Measurements from ENCODE around the gene L3MBTL1. TPM values are rescaled to one million over a fixed set of nuclear protein-coding genes. Genes with fewer than 3 reads are reported as not detected.

The L3MBTL1 gene
- total RNA-seq = 10 to 100 TPM; 38.4 to 57.6 TPM
- polyA plus RNA-seq (2013, experiment 1 of 2) = 14.3 TPM
- 12.5 TPM for polyA plus RNA-seq (2013, experiment 2 of 2)
- long read RNA-seq, experiment 1, partial matches to known transcripts = 1 of 1 reads
- long read RNA-seq, experiment 1, other reads (novel, unspliced or antisense) = 0 of 1 reads
- long read RNA-seq, experiment 2, partial matches to known transcripts = 20 of 64 reads
- long read RNA-seq, experiment 2, other reads (novel, unspliced or antisense) = 41 of 64 reads
- long read RNA-seq, experiment 3, partial matches to known transcripts = 7 of 38 reads
- long read RNA-seq, experiment 3, other reads (novel, unspliced or antisense) = 27 of 38 reads
- long read RNA-seq, experiment 4, partial matches to known transcripts = 3 of 7 reads
- long read RNA-seq, experiment 4, other reads (novel, unspliced or antisense) = 4 of 7 reads

DNA sequence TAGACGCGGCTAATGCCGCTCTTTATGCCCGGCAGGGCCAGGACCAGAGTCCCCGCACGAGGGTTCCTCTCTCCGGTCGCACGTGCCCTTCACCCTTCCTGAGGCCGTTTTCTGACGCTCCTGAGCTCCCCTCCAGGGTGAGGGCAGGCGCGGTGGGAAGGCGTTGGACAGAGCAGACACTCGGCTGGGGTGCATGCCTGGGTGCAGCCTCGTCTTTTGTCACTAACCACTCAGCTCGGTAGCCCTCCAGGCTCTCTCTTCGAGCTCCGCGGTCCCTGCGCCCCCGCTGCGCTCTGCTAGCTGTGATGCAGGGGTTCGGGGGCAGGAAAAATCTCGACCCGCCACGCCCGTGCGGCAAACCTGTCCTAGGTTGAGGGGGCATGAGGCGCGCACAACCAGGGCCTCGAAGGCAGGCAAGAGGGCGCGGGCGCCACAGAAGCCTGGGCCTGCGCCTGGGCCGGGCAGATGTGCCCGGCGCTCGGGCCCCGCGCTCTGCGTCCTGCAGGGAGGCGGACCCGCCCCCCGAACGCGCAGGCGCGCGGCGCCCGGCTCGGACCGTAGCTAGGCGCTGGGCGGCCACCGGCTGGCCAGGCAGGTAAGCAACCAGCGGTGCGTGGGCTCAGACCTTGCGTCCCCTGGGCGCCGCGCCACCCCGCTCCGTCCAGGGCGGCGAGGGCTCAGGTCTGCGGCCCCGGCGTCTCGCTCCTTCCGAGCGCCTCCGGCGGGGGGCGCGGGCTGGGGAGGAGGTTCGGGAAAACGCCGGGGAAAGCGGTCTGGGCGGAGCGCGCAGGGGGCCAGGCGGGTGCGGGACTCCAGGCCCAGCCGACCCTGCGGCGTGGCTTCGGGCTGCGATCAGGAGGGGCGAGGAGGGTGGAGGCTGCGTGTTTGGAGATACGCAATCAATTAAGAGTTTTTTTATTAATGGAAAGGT lies at the start of gene L3MBTL1:
Gene L3MBTL1, plus strand, starts transcription at position 548 of the 931 bp plus-strand sequence. CDS start 5,807 bp downstream, outside the sequence.
- peak within 1 kb of the TSS; percentile 65 for H3K4me3 Mint-ChIP-seq
- TF ChIP-seq, protein P1, sequence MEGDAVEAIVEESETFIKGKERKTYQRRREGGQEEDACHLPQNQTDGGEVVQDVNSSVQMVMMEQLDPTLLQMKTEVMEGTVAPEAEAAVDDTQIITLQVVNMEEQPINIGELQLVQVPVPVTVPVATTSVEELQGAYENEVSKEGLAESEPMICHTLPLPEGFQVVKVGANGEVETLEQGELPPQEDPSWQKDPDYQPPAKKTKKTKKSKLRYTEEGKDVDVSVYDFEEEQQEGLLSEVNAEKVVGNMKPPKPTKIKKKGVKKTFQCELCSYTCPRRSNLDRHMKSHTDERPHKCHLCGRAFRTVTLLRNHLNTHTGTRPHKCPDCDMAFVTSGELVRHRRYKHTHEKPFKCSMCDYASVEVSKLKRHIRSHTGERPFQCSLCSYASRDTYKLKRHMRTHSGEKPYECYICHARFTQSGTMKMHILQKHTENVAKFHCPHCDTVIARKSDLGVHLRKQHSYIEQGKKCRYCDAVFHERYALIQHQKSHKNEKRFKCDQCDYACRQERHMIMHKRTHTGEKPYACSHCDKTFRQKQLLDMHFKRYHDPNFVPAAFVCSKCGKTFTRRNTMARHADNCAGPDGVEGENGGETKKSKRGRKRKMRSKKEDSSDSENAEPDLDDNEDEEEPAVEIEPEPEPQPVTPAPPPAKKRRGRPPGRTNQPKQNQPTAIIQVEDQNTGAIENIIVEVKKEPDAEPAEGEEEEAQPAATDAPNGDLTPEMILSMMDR (conservative IDR thresholded peaks at IDR 0.05) = no peak
- no peak within 1 kb of the TSS for H3K27ac ChIP-seq (ENCODE audit: low read depth, low read length)
- peaks cover 45% of the 10 kb centered on the region for H3K27me3 Mint-ChIP-seq (ENCODE audit: insufficient read depth)
- no peaks in the 10 kb centered on the region for H3K9me3 ChIP-seq (ENCODE audit: control insufficient read depth, low read length)
- 14 to 31% methylated on average over 25 to 95 of the region's 95 CpGs for WGBS, 2 experiments (ENCODE audit: insufficient coverage in 1 of 2, insufficient read length in 1 of 2)
- no peaks in the 10 kb centered on the region for H3K4me1 ChIP-seq (ENCODE audit: control insufficient read depth, insufficient read depth, low read length)
- peaks cover 2% of the 10 kb centered on the region for H3K4me1 Mint-ChIP-seq
- H3K4me3 ChIP-seq (ENCODE audit: low read length) = peak within 1 kb of the TSS; percentile 84
- peak within 1 kb of the TSS; percentile 36 for H3K9ac ChIP-seq (ENCODE audit: extremely low read depth, low read length, poor library complexity, severe bottlenecking)
- no peaks in the 10 kb centered on the region for H3K36me3 ChIP-seq (ENCODE audit: control insufficient read depth, insufficient read depth, low read length)
- DNase-seq = peak; percentile 90
- H3K9me3 Mint-ChIP-seq = no peaks in the 10 kb centered on the region
- H3K27me3 ChIP-seq (ENCODE audit: control insufficient read depth, insufficient read depth, low read length, poor library complexity, severe bottlenecking) = peaks cover 29% of the 10 kb centered on the region
- H3K27ac Mint-ChIP-seq = peak within 1 kb of the TSS; percentile 91
- H3K36me3 Mint-ChIP-seq (ENCODE audit: low read depth) = no peaks in the 10 kb centered on the region

DNA sequence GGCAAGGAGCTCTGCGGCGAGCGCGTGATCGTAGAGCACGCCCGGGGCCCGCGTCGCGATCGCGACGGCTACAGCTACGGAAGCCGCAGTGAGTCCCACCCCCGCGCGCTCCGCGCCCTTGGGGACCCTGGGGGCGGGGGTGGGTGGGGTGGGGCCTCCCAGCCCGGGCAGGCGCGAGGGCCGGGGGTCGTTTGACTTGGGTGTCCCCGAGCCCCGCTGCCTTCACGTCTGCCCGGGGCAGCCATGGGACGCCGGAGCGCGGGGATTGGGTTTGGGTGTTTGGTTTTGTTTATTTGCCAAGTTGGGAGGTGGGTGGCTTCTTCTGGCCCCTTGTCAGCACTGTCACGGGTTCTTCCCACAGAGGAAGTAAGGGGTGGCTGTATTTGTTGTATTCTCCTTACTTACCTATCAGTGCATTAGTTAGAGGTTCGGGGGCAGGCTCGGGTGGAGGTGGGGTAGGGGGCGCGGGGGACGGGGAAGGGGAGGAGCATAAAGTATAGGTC lies 49.0 kb upstream of the L3MBTL1 start:
- Histone ChIP-seq H3K27me3 (ENCODE audit: control insufficient read depth, insufficient read depth, low read length, poor library complexity, severe bottlenecking) (no peaks in the 10 kb centered on the region), H3K4me3 (ENCODE audit: low read length) (peak overlapping the region; percentile 90), H3K4me1 (ENCODE audit: control insufficient read depth, insufficient read depth, low read length) (peaks cover 5% of the 10 kb centered on the region), H3K36me3 (ENCODE audit: control insufficient read depth, insufficient read depth, low read length) (peaks cover 46% of the 10 kb centered on the region), H3K27ac (ENCODE audit: low read depth, low read length) (peak overlapping the region; percentile 99), H3K9ac (ENCODE audit: extremely low read depth, low read length, poor library complexity, severe bottlenecking) (peak overlapping the region; percentile 100), H3K9me3 (ENCODE audit: control insufficient read depth, low read length) (no peaks in the 10 kb centered on the region)
- peaks cover 14% of the 10 kb centered on the region for H3K4me1 Mint-ChIP-seq
- peak overlapping the region; percentile 100 for H3K27ac Mint-ChIP-seq
- H3K9me3 Mint-ChIP-seq = no peaks in the 10 kb centered on the region
- 0% methylated on average over 37 of the region's 41 CpGs; no CpG with 5 or more reads in 1 of the 2 experiments for WGBS, 2 experiments (ENCODE audit: insufficient coverage in 1 of 2, insufficient read length in 1 of 2)
- DNase-seq = peak; percentile 59
- peaks cover 7% of the 10 kb centered on the region for H3K27me3 Mint-ChIP-seq (ENCODE audit: insufficient read depth)
- TF ChIP-seq, protein P1 (conservative IDR thresholded peaks at IDR 0.05) = no peak
- H3K4me3 Mint-ChIP-seq = peak overlapping the region; percentile 89
- peaks cover 46% of the 10 kb centered on the region for H3K36me3 Mint-ChIP-seq (ENCODE audit: low read depth)

Measured in endodermal cell (in vitro differentiated cells).